Body of pancreas (tissue), 4 donors: Measurements from ENCODE around the gene LMBR1.

Experiments used
- POLR2A ChIP-seq, 3 donors: fragments of 450-650 bp; IDR thresholded peaks; one replicate each; pipeline ENCODE4 v1.6.1; 2016; ENCODE audit warnings: antibody characterized with exemption in 3 of 3, mild to moderate bottlenecking in 2 of 3
- TF ChIP-seq, protein P1 (sequence below), 7 experiments: fragments of 450-650 bp in 4 of 7; fragments of 200-600 bp in 3 of 7; sonication (generic) in 3 of 7; IDR thresholded peaks; one replicate each; pipeline ENCODE4 v1.5.1; 2016 to 2019; ENCODE audit warnings: antibody characterized with exemption in 7 of 7

DNA sequence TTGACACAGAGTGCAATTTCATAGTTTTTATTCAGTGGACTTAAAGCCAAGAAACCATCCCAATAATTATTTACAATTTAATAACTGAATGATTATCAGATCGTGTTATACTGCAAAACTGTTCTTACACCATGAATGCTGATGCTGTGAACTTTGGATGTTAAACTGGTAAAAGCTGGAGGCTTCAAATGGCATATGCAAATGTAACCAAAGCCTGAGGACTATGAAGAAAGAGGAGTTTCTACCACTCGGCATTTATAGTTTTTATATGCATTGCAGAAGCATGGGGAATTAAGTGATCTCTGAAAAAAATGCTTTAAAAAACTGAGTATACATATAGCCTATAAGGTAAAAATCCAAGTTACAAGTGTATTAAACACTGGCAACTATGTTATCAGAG is 210.1 kb downstream of the LMBR1 start:
- TF ChIP-seq, protein P1, sequence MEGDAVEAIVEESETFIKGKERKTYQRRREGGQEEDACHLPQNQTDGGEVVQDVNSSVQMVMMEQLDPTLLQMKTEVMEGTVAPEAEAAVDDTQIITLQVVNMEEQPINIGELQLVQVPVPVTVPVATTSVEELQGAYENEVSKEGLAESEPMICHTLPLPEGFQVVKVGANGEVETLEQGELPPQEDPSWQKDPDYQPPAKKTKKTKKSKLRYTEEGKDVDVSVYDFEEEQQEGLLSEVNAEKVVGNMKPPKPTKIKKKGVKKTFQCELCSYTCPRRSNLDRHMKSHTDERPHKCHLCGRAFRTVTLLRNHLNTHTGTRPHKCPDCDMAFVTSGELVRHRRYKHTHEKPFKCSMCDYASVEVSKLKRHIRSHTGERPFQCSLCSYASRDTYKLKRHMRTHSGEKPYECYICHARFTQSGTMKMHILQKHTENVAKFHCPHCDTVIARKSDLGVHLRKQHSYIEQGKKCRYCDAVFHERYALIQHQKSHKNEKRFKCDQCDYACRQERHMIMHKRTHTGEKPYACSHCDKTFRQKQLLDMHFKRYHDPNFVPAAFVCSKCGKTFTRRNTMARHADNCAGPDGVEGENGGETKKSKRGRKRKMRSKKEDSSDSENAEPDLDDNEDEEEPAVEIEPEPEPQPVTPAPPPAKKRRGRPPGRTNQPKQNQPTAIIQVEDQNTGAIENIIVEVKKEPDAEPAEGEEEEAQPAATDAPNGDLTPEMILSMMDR (IDR thresholded peaks at IDR 0.05): no peak
- TF ChIP-seq POLR2A (IDR thresholded peaks at IDR 0.05): no peak
